Pancreas (tissue), 10 donors: ENCODE results near the gene STXBP4. TPM values are rescaled to one million over a fixed set of nuclear protein-coding genes. Genes with fewer than 3 reads are reported as not detected.

Experiments
- ATAC-seq, 4 donors: fragments of 200-7000 bp; cut with Tn5 transposase; one replicate each; pipeline versions ENCODE4 v1.8.0 to v1.9.1; 2020; ENCODE audit warnings: mild to moderate bottlenecking in 4 of 4, moderate library complexity in 4 of 4
- DNase-seq, 6 donors: peaks; one replicate each; pipeline ENCODE4 v3.0.0-alpha.2; 2020
- FAIRE-seq: peaks from 2 replicates; lab custom pipeline; 2012; peaks lifted over from hg19 to GRCh38; lab: Jason Lieb, UNC
- H3K27ac ChIP-seq, 4 donors: fragments of 200-600 bp; sonication (generic); 1 replicate in 3 of 4; 2 replicates in 1 of 4; pipeline versions ENCODE4 v1.5.0 to v1.8.0; 2020
- H3K27me3 ChIP-seq, 4 donors: fragments of 200-600 bp; one replicate each; pipeline ENCODE4 v1.8.0; 2021
- H3K36me3 ChIP-seq, 3 donors: fragments of 200-600 bp; sonication (generic) in 1 of 3; one replicate each; pipeline versions ENCODE4 v1.5.0 to v1.8.0; 2020 to 2021
- H3K4me1 ChIP-seq, 3 donors: fragments of 200-600 bp; one replicate each; pipeline ENCODE4 v1.8.0; 2021
- H3K4me3 ChIP-seq, 4 donors: fragments of 200-600 bp; sonication (generic) in 2 of 4; one replicate each; pipeline versions ENCODE4 v1.5.0 to v1.8.0; 2020 to 2021
- H3K9me3 ChIP-seq, 4 donors: fragments of 200-600 bp; one replicate each; pipeline ENCODE4 v1.8.0; 2021
- WGBS, 2 donors: extraction: QIAGEN DNeasy Blood & Tissue Kit; methylation state at CpG; one replicate each; pipeline ENCODE4 v1.1.7; 2013; 5-methylcytosine and 5-hydroxymethylcytosine counted together
- intact Hi-C, 3 donors: fragments of 100-400 bp; cut with DNase I; formaldehyde crosslinking; loops; one replicate each; pipeline versions ENCODE4 v1.11.1 to v1.14.2; 2022
- polyA plus RNA-seq, 2 donors: library from polyadenylated mRNA; stranded (reverse); fragments of 200-250 nt; gene quantifications; one replicate each; pipeline ENCODE4 v1.2.3, GENCODE V29; 2013
- total RNA-seq, 6 donors: library from RNA; stranded (reverse); fragmentation: NEBNext Ultra II Directional in 4 of 6; extraction: Animal tissue kit (Norgen Biotek cat#: 25700) in 4 of 6; gene quantifications; one replicate each; pipeline versions ENCODE4 v1.2.1 to v1.2.4, GENCODE V29; 2021 to 2023
- TF ChIP-seq, protein P1 (sequence below), 4 donors: fragments of 200-600 bp; sonication (generic) in 3 of 4; IDR thresholded peaks; one replicate each; pipeline versions ENCODE4 v1.5.0 to v1.8.0; 2021; ENCODE audit warnings: antibody characterized with exemption in 4 of 4
- donor health status: healthy with polysubstance abuse.
- donor health status: DM: no; HTN: no; CAD: no; lungs with moderate emphysema.
- donor health status: DM: no; HTN: no; CAD: no.
- donor health status: control.
- donor health status: control.
- donor health status: Bipolar disorder and iron deficiency.
- donor health status: DM: yes; HTN: yes; CAD: no.
- donor health status: DM: no; HTN: no; CAD: no.
- donor health status: DM: no; HTN: no; CAD: no.
- donor health status: DM: yes; HTN: yes; CAD: no.

Gene STXBP4
- total and polyA plus RNA-seq, 8 donors, result 0.72 to 12.6 (median 5.4) TPM

DNA sequence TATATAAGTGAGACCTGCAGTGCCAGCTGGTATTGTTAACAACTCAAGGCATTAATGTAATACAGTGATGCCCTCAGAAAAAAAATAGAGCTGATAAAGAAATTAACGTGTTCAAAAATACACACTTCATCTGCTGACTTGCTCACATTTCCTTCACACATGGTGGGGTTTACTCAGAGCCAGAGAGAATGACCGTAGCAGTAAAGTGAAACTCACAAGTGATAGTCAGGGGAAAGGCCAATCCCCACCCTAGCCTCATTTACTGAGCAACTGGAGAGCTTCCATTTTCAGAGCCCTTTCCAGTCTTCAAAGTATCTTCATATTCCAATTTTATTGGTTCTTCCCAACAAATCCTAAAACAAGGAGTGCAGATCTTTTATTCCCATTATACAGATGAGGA, 222.2 kb downstream of the STXBP4 start:
- H3K27ac ChIP-seq, result no peak overlapping the region
- no peak overlapping the region for H3K4me3 ChIP-seq
- intact Hi-C loops, result no loop called here
- 68 to 78% methylated on average over 2 of the region's 2 CpGs for WGBS, 2 donors
- H3K9me3 ChIP-seq, result no peaks in the 10 kb centered on the region
- H3K36me3 ChIP-seq, result no peaks in the 10 kb centered on the region
- no peak for DNase-seq
- no peak for ATAC-seq
- TF ChIP-seq, protein P1, sequence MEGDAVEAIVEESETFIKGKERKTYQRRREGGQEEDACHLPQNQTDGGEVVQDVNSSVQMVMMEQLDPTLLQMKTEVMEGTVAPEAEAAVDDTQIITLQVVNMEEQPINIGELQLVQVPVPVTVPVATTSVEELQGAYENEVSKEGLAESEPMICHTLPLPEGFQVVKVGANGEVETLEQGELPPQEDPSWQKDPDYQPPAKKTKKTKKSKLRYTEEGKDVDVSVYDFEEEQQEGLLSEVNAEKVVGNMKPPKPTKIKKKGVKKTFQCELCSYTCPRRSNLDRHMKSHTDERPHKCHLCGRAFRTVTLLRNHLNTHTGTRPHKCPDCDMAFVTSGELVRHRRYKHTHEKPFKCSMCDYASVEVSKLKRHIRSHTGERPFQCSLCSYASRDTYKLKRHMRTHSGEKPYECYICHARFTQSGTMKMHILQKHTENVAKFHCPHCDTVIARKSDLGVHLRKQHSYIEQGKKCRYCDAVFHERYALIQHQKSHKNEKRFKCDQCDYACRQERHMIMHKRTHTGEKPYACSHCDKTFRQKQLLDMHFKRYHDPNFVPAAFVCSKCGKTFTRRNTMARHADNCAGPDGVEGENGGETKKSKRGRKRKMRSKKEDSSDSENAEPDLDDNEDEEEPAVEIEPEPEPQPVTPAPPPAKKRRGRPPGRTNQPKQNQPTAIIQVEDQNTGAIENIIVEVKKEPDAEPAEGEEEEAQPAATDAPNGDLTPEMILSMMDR (IDR thresholded peaks at IDR 0.05), result no peak
- no peaks in the 10 kb centered on the region for H3K27me3 ChIP-seq
- FAIRE-seq, result no peak
- H3K4me1 ChIP-seq, result no peaks in the 10 kb centered on the region

DNA sequence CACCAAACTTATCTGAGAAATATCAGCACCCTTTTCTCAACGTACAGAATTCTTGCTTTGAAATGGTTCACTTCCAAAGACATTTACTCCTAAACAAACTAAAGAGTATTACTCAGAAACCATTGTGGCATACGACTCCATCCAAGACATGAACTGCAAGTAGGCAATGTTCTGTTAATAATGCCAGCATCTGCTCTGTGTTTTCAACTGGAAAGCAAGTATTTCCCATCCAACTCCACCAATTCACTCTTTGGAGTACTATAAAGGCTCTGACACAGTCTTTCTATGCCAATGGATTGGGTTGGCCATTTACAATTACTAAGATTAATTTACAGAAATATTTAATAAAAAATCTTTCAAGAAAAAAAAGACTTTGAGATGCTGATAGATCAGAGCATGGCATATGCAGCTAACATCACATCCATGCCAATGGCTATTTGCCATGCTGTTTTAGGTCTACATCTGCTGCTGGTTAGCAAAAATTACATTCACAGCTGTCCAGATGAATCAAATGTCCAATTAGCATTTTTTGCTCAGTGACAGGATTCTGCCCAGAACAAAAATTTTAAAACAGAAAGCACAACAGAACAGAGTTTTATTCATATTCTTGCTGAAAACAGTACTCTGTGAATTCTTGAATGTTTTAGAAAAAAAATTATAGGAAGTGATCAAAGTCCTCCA, 230.3 kb downstream of the STXBP4 start:
- Histone ChIP-seq H3K27ac (no peak overlapping the region), H3K27me3 (no peaks in the 10 kb centered on the region), H3K4me1 (no peaks in the 10 kb centered on the region), H3K9me3 (no peaks in the 10 kb centered on the region), H3K4me3 (no peak overlapping the region), H3K36me3 (no peaks in the 10 kb centered on the region)
- ATAC-seq (peak in 1 of 4 donors; percentile 40), DNase-seq (no peak), FAIRE-seq (no peak)
- WGBS, 2 donors, result 56 to 62% methylated on average over 2 of the region's 2 CpGs
- intact Hi-C loops, result no loop called here
- TF ChIP-seq, protein P1 (IDR thresholded peaks at IDR 0.05), result no peak

DNA sequence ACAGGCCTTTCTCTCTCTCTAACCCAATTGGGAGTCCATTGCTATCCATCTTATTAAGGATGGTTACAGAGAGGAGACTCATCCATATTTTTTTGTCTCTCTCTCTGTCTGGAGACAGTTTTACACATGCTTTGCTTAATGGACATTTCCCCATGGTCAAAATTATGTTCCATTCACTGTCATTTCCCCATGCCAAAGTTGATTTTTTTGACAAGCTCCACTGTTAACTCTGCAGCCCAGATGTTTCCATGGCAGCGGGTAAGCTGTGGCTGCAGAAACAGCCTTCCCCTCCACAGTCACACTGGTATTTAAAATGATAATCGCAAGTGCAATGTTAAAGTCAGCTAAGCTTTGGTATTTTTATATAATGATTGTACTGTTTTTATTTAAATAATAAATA, 232.3 kb downstream of the STXBP4 start:
- H3K4me1 ChIP-seq, result no peaks in the 10 kb centered on the region
- no peak for ATAC-seq
- H3K27me3 ChIP-seq, result no peaks in the 10 kb centered on the region
- intact Hi-C loops, result no loop called here
- H3K27ac ChIP-seq, result no peak overlapping the region
- no peak for FAIRE-seq
- no peaks in the 10 kb centered on the region for H3K36me3 ChIP-seq
- no peaks in the 10 kb centered on the region for H3K9me3 ChIP-seq
- H3K4me3 ChIP-seq, result no peak overlapping the region
- DNase-seq, result no peak
- TF ChIP-seq, protein P1 (IDR thresholded peaks at IDR 0.05), result no peak
- WGBS, 2 donors, result 82 to 96% methylated on average over 2 of the region's 2 CpGs

DNA sequence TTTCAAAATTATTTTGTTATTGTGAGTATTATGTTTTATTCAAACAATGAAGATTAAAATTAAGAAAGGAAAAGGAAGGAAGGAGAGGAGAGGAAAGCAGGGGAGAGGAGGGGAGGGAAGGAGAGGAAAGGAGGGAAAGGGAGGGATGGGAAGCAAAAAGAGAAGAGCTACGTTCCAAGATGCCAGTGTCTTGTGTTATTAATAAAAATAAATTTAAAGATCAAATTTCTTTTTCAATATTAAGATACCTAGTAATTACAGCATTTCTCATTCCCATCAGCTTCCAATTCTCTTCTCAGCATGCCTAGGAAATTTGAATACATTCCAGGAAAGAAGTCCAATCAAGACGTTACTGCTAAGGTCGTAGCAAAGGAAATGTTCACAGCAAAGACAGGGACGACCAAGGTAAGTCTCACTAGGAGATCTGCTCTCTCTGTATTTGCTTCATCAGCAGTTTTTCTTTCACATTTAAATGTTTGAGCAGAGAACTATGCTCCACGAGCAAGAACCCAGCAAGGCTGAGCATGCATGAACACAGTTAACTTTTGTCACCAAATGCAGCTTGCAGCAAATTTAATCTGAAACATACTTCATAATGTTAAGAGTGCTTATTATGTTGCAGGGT, 232.9 kb downstream of the STXBP4 start:
- FAIRE-seq (no peak), DNase-seq (no peak), ATAC-seq (no peak)
- intact Hi-C loops, result no loop called here
- no peaks in the 10 kb centered on the region for H3K36me3 ChIP-seq
- WGBS, 2 donors, result 39 to 50% methylated on average over 5 of the region's 5 CpGs
- TF ChIP-seq, protein P1 (IDR thresholded peaks at IDR 0.05), result no peak
- no peak overlapping the region for H3K27ac ChIP-seq
- H3K4me1 ChIP-seq, result no peaks in the 10 kb centered on the region
- no peaks in the 10 kb centered on the region for H3K9me3 ChIP-seq
- H3K4me3 ChIP-seq, result no peak overlapping the region
- no peaks in the 10 kb centered on the region for H3K27me3 ChIP-seq

DNA sequence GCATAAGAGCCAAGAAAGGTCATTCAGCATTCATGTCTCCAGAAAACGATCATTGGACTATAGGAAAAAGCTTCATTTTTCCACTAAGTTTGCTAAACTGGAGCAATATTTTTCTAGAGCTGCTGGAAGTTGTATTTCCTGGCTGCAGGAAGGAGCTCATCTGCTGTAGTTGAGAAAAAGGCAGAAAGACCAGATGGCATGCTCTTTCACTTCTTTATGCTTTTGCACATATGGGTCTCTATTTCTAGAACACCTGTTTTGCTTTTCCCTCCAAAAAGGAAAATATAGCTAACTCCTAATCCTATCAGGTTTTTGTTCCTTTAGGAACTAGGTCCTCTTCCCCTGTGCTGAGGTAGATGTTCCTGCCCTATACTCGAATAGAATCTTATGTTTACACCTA, 234.3 kb downstream of the STXBP4 start:
- no peak overlapping the region for H3K4me3 ChIP-seq
- no peaks in the 10 kb centered on the region for H3K27me3 ChIP-seq
- H3K9me3 ChIP-seq, result no peaks in the 10 kb centered on the region
- TF ChIP-seq, protein P1 (IDR thresholded peaks at IDR 0.05), result no peak
- no peak overlapping the region for H3K27ac ChIP-seq
- ATAC-seq (no peak), DNase-seq (no peak), FAIRE-seq (no peak)
- no peaks in the 10 kb centered on the region for H3K4me1 ChIP-seq
- WGBS, 2 donors, result 70 to 71% methylated on average over 2 of the region's 2 CpGs
- intact Hi-C loops, result no loop called here
- no peaks in the 10 kb centered on the region for H3K36me3 ChIP-seq
